Hindlimb muscle (tissue), 1 donor: ENCODE results near the gene ACOT8. TPM values are rescaled to one million over a fixed set of nuclear protein-coding genes. Genes with fewer than 3 reads are reported as not detected.
A peak's percentile ranks its signal among the peaks of the same experiment; 100 is the strongest.
"Not testable (repeated sequence)": the region's sequence is repeated elsewhere in the genome, so short reads cannot be mapped to it uniquely, and the experiment has no call there.

Experiments used
- DNase-seq: peaks from one replicate; pipeline ENCODE4 v3.0.0-alpha.2; 2013
- polyA plus RNA-seq: library from polyadenylated mRNA; unstranded; fragments of 120-200 nt; gene quantifications from one replicate; pipeline ENCODE4 v1.2.1, GENCODE V29; 2013; ENCODE audit not compliant: insufficient read length

The ACOT8 gene
- polyA plus RNA-seq: 19.9 TPM

- DNase-seq: peak; percentile 100
Observed at GRCh38 chr20:45857114-45857881, at the start of gene ACOT8, which contains the start of gene ZSWIM3. ACOT8 (minus strand) TSS chr20:45857392; CDS start chr20:45857315, 77 bp downstream. ZSWIM3 (plus strand) TSS chr20:45857614; CDS start chr20:45857826, 212 bp downstream.

- DNase-seq: no peak
Observed at GRCh38 chr20:45905505-45906079, 48.4 kb upstream of the ACOT8 start.

DNA sequence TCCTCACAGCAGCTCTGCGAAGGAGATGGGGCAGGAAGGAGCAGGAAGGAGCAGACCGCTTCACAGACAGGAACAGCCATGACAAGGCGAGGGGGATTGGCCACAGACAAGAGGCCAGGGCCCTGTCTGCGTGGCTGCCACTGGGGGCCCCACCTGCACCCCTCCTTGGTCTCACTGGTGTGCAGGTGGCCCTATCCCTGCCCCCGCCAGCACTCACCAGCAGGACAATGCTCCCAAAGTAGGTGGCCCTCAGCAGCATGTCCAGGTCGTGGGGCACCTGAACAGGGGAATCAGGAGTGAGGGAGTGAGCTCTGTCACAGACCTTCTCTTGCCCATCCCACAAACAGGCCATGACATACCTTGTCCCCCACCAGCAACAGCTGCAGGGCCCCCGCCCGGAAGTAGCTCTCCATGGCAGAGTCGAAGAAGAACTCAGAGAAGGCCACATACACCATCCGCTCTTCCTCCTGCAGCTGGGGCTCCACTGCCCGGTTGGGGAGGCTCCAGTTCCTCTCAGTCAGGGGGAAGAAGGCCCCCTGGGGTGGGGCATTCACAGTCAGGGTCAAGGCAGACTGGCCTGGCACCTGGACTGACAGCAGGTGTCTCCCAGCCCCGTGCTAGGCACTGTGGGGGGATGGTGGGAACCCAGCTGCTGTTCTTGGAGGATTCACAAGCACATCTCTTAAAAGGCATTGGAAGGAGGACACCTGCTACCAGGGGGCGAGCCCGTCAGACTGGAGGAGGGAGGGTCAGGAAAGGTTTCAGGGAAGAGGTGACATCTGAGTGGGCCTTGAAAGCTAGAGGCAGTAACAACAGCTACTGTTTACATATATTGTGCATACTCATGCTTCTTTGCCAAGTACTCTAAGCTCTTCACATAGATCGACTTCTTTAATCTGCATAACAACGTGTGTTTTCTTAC, 47.7 kb upstream of the ACOT8 start:
- no peak for DNase-seq

- DNase-seq: no peak
Observed at GRCh38 chr20:45902199-45902701, 45.1 kb upstream of the ACOT8 start.

DNA sequence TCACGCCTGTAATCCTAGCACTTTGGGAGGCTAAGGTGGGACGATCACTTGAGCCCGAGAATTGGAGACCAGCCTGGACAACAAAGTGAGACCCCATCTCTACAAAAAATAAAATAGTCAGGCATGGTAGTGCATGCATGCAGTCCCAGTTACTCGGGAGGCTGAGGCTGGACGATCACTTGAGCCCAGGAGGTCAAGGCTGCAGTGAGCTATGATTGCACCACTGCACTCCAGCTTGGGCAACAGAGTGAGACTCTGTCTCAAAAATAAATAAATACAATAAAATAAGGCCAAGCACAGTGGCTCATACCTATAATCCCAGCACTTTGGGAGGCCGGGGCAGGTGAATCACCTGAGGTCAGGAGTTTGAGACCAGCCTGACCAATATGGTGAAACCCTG, 44.1 kb upstream of the ACOT8 start:
- DNase-seq: not testable (repeated sequence)

- no peak for DNase-seq
Observed at GRCh38 chr20:45899046-45899835, 42.0 kb upstream of the ACOT8 start.

GRCh38 chr20:45898285-45898684, 41.1 kb upstream of the ACOT8 start:
- DNase-seq: no peak

DNA sequence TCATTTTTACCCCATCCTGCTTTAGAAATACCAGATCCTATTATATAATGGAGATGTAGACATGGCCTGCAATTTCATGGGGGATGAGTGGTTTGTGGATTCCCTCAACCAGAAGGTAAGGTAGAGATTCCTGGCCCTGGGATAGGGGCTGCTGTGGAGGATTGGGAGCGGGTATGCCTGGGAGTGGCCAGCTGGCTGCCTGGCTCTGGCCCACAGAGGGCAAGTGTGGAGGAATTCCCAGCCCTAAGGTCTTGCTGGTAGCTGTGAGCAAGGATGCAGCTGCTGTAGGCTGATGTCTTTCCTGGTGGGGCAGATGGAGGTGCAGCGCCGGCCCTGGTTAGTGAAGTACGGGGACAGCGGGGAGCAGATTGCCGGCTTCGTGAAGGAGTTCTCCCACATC, 40.5 kb upstream of the ACOT8 start:
- no peak for DNase-seq

DNA sequence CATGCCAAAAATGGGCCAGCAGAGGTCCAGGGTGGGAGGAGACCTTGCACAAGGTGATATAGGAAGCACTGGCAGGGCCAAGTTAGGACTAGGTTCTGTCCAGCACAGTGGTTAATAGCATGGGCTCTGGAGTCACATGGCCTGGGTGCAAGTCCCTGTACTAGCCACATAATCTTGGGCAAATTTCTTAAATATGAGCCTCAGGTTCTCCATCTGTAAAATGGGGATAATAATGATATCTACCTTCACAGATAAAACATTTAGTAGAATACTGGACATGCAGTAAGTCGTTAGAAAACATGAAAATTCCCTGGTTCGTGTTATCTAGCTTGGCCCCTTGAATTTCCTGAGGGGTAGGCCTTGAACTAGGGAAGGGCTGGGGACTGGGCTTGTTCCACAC, 40.1 kb upstream of the ACOT8 start:
- DNase-seq: no peak

GRCh38 chr20:45896641-45897161, 39.5 kb upstream of the ACOT8 start:
- no peak for DNase-seq

DNA sequence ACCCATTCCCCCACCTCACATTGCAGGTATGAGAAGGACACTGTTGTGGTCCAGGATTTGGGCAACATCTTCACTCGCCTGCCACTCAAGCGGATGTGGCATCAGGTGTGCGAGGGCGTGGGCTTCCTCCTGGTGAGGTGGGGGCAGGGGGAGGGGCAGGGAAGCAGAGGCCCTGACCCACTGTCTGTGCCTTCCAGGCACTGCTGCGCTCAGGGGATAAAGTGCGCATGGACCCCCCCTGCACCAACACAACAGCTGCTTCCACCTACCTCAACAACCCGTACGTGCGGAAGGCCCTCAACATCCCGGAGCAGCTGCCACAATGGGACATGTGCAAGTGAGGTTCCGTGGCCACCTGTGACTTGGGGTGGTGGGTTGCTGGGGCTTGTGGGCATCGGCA, 37.6 kb upstream of the ACOT8 start:
- DNase-seq: no peak

- DNase-seq: no peak
Observed at GRCh38 chr20:45893831-45894230, 36.6 kb upstream of the ACOT8 start.

- DNase-seq: no peak
Observed at GRCh38 chr20:45892828-45893500, 35.8 kb upstream of the ACOT8 start.

GRCh38 chr20:45892049-45892825, 35.0 kb upstream of the ACOT8 start:
- no peak for DNase-seq

GRCh38 chr20:45890985-45891983, 34.1 kb upstream of the ACOT8 start, which contains the start of the genes CTSA and NEURL2:
CTSA (plus strand) TSS chr20:45891335; CDS start chr20:45891569, 234 bp downstream.
NEURL2 (minus strand) TSS chr20:45891208; CDS start chr20:45890991, 217 bp downstream.
- DNase-seq: peak; percentile 94

GRCh38 chr20:45890077-45890984, 33.1 kb upstream of the ACOT8 start:
- DNase-seq: peak; percentile 84

- no peak for DNase-seq
Observed at GRCh38 chr20:45888681-45889080, 31.5 kb upstream of the ACOT8 start.

- DNase-seq: no peak
Observed at GRCh38 chr20:45887346-45887715, 30.1 kb upstream of the ACOT8 start, which contains the start of gene SPATA25. SPATA25 (minus strand) TSS chr20:45887622; CDS start chr20:45887590, 32 bp downstream.
